ENCODE measurements around the gene IRF1. TPM values are rescaled to one million over a fixed set of nuclear protein-coding genes. Genes with fewer than 3 reads are reported as not detected.

Gene IRF1
- total RNA-seq, 5 donors from 2014 or later (not counting 1 experiment from before 2014, with no cell fraction given): 167 to 859 (median 252) TPM

DNA sequence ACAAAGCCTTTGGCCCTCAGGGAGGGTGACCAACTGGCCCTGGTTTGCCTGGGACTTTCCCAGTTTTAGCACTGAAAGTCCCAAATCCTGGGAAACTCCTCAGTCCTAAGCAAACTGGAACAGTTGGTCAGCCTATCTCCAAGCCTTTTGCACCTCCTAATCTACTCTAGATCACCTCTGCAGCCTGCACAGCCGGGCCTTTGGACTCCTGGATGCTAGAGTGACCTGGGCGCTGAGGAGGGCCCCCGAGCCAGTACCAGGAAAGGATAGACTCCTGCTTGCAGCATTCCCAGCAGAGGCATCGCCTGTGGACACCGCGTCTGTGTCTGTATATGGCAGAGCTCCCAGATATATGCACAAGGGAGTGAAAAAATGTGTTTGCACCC lies 15.1 kb downstream of the IRF1 start:
- ATAC-seq (replicated peaks in 1 of 4) (no peak), DNase-seq (peak in 3 of 35 experiments; percentile 6 to 36 (median 23))
- no peak overlapping the region for H3K4me3 ChIP-seq (ENCODE audit: control insufficient read depth in 1 of 2, extremely low read depth in 1 of 2, low read length in 1 of 2)
- Mint-ChIP-seq H3K27ac (peak overlapping the region; percentile 80 to 93), H3K27me3 (no peaks in the 10 kb centered on the region), H3K9me3 (no peaks in the 10 kb centered on the region), H3K4me3 (peak overlapping the region in 1 of 3 donors; percentile 68), H3K36me3 (peaks cover 9% of the 10 kb centered on the region), H3K4me1 (peaks cover 88 to 94% (median 90%) of the 10 kb centered on the region in 3 donors)
- peaks cover 22 to 99% of the 10 kb centered on the region in 2 experiments for H3K4me1 ChIP-seq (ENCODE audit: control insufficient read depth in 1 of 2, extremely low read depth in 1 of 2, insufficient read depth in 2 of 2, low read length in 2 of 2)
- CTCF ChIA-PET: interaction anchor here in 1 of 2 donors (0.8 to 1.2 kb wide), 2 partner anchors 37 to 52 kb away, joined by 3 to 4 read pairs; no protein-coding TSS in a partner anchor
- 100% methylated on average over 6 of the region's 6 CpGs for WGBS (ENCODE audit: insufficient coverage)
- POLR2A ChIA-PET: interaction anchor here (0.6 to 6.4 kb wide), 9 partner anchors 9 to 53 kb away, joined by 3 to 133 read pairs (median 6); partner anchors contain the start of gene IRF1 (in 2 of the 2)
- peak overlapping the region; percentile 85 for H3K27ac ChIP-seq (ENCODE audit: low read length)
- H3K27me3 ChIP-seq (replicated peaks in 1 of 2; ENCODE audit: control insufficient read depth in 2 of 2, extremely low read depth in 1 of 2, insufficient read depth in 2 of 2, low read length in 1 of 2): no peaks in the 10 kb centered on the region
- peaks cover 0 to 10% of the 10 kb centered on the region in 2 donors for H3K36me3 ChIP-seq (ENCODE audit: control insufficient read depth in 2 of 2, extremely low read depth in 1 of 2, insufficient read depth in 1 of 2, low read length in 1 of 2)
- no peaks in the 10 kb centered on the region for H3K9me3 ChIP-seq

DNA sequence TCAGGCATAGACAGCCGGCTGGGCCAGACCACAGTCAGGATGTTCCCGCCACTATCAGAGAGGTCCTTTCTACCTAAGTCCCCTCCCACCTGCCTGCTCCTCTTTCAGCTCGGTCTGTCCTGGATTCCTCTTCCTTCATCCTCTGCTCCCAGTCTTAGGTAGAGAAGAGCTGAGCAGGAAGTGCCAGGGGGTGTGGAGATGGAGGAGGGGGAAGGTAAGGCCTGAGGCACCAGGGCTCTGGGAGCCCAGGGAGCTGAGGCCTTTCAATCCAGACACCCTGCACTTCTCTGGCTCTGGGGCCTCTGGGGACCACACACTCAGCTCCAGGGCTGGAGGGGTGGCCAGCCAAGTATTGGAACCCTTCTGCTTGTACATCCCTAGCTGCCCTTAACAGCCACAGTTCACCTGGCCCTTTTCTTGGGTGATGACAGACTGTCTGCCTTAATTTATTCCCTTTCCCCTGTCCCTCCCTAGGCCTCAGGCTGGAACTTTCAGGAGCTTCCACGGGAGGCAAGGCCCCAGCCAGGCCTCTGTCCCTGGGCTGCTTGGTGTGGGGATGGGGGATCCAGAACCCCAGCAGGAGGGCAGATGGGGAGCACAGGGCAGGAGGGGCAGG lies 15.6 kb downstream of the IRF1 start:
- no peaks in the 10 kb centered on the region for H3K9me3 ChIP-seq

DNA sequence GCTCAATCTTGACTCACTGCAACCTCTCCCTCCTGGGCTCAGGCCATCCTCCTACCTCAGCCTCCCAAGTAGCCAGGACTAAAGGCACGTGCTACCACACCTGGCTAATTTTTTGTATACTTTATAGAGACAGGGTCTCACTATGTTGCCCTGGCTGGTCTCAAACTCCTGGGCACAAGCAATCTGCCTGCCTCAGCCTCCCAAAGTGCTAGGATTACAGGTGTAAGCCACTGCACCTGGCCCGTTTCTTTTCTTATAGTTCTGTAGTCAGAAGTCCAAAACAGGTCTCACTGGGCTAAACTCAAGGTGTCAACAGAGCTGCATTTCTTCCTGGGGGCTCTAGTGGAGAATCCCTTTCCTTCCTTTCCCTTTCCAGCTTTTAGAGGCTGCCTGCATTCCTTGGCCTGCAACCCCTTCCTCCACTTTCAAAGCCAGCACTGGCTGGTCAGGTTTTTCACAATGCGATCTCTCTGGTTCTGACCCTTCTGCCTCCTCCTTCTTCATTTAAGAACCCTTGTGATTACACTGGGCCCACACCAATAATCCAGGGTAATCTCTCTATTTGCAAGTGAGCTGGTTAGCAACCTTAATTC lies 16.3 kb downstream of the IRF1 start:
- peaks cover 89 to 95% (median 90%) of the 10 kb centered on the region in 3 donors for H3K4me1 Mint-ChIP-seq
- Histone ChIP-seq H3K27me3 (replicated peaks in 1 of 2; ENCODE audit: control insufficient read depth in 2 of 2, extremely low read depth in 1 of 2, insufficient read depth in 2 of 2, low read length in 1 of 2) (no peaks in the 10 kb centered on the region), H3K4me3 (ENCODE audit: control insufficient read depth in 1 of 2, extremely low read depth in 1 of 2, low read length in 1 of 2) (no peak overlapping the region), H3K27ac (ENCODE audit: low read length) (peak overlapping the region; percentile 85), H3K36me3 (ENCODE audit: control insufficient read depth in 2 of 2, extremely low read depth in 1 of 2, insufficient read depth in 1 of 2, low read length in 1 of 2) (peaks cover 0 to 11% of the 10 kb centered on the region in 2 donors), H3K4me1 (ENCODE audit: control insufficient read depth in 1 of 2, extremely low read depth in 1 of 2, insufficient read depth in 2 of 2, low read length in 2 of 2) (peaks cover 28 to 99% of the 10 kb centered on the region in 2 experiments), H3K9me3 (no peaks in the 10 kb centered on the region)
- peak in 4 of 35 experiments; percentile 0 to 14 (median 6) for DNase-seq
- H3K27ac Mint-ChIP-seq: peak overlapping the region; percentile 93 to 97
- ChIA-PET POLR2A (interaction anchor here (0.6 to 5.0 kb wide), 9 partner anchors 8 to 417 kb away, joined by 3 to 75 read pairs (median 5); partner anchors contain the start of gene IRF1 (in 2 of the 2)), CTCF (interaction anchor here in 1 of 2 donors (1.3 kb wide), 1 partner anchor 15 kb away, joined by 4 read pairs; no protein-coding TSS in a partner anchor)
- ATAC-seq (replicated peaks in 1 of 4): no peak
- H3K9me3 Mint-ChIP-seq: no peaks in the 10 kb centered on the region
- H3K27me3 Mint-ChIP-seq: no peaks in the 10 kb centered on the region
- WGBS (ENCODE audit: insufficient coverage): 86% methylated on average over 2 of the region's 3 CpGs
- H3K36me3 Mint-ChIP-seq: peaks cover 9% of the 10 kb centered on the region
- H3K4me3 Mint-ChIP-seq: peak overlapping the region in 1 of 3 donors; percentile 68

More for the DNA sequence above, 15.6 kb downstream of the IRF1 start:
- POLR2A ChIA-PET: interaction anchor here (0.6 to 5.0 kb wide), 11 partner anchors 9 to 418 kb away, joined by 3 to 75 read pairs (median 5); partner anchors contain the start of gene IRF1 (in 2 of the 2)
- H3K9me3 Mint-ChIP-seq: no peaks in the 10 kb centered on the region
- peaks cover 9% of the 10 kb centered on the region for H3K36me3 Mint-ChIP-seq
- Histone ChIP-seq H3K36me3 (ENCODE audit: control insufficient read depth in 2 of 2, extremely low read depth in 1 of 2, insufficient read depth in 1 of 2, low read length in 1 of 2) (peaks cover 0 to 11% of the 10 kb centered on the region in 2 donors), H3K27ac (ENCODE audit: low read length) (peak overlapping the region; percentile 85), H3K27me3 (replicated peaks in 1 of 2; ENCODE audit: control insufficient read depth in 2 of 2, extremely low read depth in 1 of 2, insufficient read depth in 2 of 2, low read length in 1 of 2) (no peaks in the 10 kb centered on the region), H3K4me1 (ENCODE audit: control insufficient read depth in 1 of 2, extremely low read depth in 1 of 2, insufficient read depth in 2 of 2, low read length in 2 of 2) (peaks cover 25 to 99% of the 10 kb centered on the region in 2 experiments), H3K4me3 (ENCODE audit: control insufficient read depth in 1 of 2, extremely low read depth in 1 of 2, low read length in 1 of 2) (no peak overlapping the region)
- WGBS (ENCODE audit: insufficient coverage): 0% methylated on average over 1 of the region's 4 CpGs
- H3K4me3 Mint-ChIP-seq: peak overlapping the region in 1 of 3 donors; percentile 68
- CTCF ChIA-PET: interaction anchor here in 1 of 2 donors (0.8 kb wide), 1 partner anchor 37 kb away, joined by 4 read pairs; no protein-coding TSS in a partner anchor
- DNase-seq: peak in 6 of 35 experiments; percentile 3 to 48 (median 12)
- ATAC-seq (replicated peaks in 1 of 4): no peak
- peak overlapping the region; percentile 93 to 97 for H3K27ac Mint-ChIP-seq
- no peaks in the 10 kb centered on the region for H3K27me3 Mint-ChIP-seq
- H3K4me1 Mint-ChIP-seq: peaks cover 89 to 95% (median 90%) of the 10 kb centered on the region in 3 donors

DNA sequence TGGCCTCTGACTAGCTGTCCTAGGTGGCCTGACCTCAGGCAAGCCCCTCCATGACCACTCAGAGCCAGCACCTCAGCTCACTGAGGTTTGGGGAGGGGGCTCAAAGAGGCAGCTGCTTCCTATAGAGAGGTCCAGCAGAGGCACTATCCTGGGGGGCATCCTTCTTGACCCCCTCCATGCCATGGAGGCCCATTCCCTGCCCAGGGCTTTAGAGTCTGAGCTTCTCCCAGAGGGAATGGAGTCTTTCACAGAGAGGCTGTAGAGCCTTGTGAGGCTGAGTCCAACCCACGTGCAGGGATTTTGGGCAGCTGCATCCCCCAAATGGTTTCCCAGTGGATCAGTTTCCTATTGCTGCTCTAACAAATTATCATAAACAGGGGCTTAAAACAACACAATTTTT lies 16.9 kb downstream of the IRF1 start:
- Histone ChIP-seq H3K27me3 (replicated peaks in 1 of 2; ENCODE audit: control insufficient read depth in 2 of 2, extremely low read depth in 1 of 2, insufficient read depth in 2 of 2, low read length in 1 of 2) (no peaks in the 10 kb centered on the region), H3K36me3 (ENCODE audit: control insufficient read depth in 2 of 2, extremely low read depth in 1 of 2, insufficient read depth in 1 of 2, low read length in 1 of 2) (peaks cover 0 to 11% of the 10 kb centered on the region in 2 donors), H3K9me3 (no peaks in the 10 kb centered on the region), H3K4me1 (ENCODE audit: control insufficient read depth in 1 of 2, extremely low read depth in 1 of 2, insufficient read depth in 2 of 2, low read length in 2 of 2) (peaks cover 28 to 98% of the 10 kb centered on the region in 2 experiments), H3K27ac (ENCODE audit: low read length) (peak overlapping the region; percentile 85), H3K4me3 (ENCODE audit: control insufficient read depth in 1 of 2, extremely low read depth in 1 of 2, low read length in 1 of 2) (no peak overlapping the region)
- no peaks in the 10 kb centered on the region for H3K9me3 Mint-ChIP-seq
- CTCF ChIA-PET: interaction anchor here in 1 of 2 donors (0.9 to 2.9 kb wide), 5 partner anchors 14 to 87 kb away, joined by 3 to 10 read pairs (median 3); no protein-coding TSS in a partner anchor
- WGBS (ENCODE audit: insufficient coverage): 83% methylated on average over 1 of the region's 1 CpG
- POLR2A ChIA-PET: interaction anchor here (0.7 to 5.0 kb wide), 5 partner anchors 16 to 51 kb away, joined by 7 to 75 read pairs (median 24); partner anchors contain the start of gene IRF1 (in 2 of the 2)
- H3K4me1 Mint-ChIP-seq: peaks cover 89 to 95% (median 90%) of the 10 kb centered on the region in 3 donors
- peaks cover 9% of the 10 kb centered on the region for H3K36me3 Mint-ChIP-seq
- no peaks in the 10 kb centered on the region for H3K27me3 Mint-ChIP-seq
- no peak for ATAC-seq (replicated peaks in 1 of 4)
- DNase-seq: peak in 6 of 35 experiments; percentile 1 to 41 (median 10)
- H3K27ac Mint-ChIP-seq: peak overlapping the region; percentile 93 to 97
- peak overlapping the region in 1 of 3 donors; percentile 43 for H3K4me3 Mint-ChIP-seq

DNA sequence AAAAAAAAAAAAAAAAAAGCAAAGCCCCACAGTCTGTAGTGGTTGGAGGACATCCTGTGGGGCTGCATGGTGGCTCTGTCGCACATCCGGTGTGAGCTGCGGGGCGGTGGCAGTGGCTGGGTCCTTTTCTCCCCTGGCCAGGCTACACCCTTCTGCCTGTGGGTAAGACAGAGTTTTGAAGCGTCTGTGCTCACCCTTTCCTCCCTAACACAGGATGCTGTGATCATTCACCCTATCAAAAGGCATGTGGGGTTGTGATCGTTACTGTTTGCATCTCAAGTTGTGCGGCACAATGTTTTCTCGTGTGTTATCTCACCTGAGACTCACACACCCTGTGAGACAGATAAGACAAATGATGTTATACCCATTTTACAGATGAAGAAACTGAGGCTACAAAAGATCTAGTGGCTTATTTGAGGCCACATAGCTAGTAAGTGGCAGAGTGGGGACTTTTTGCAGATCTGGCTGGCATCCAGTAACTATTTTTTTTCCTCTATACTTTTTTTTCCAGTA lies 17.5 kb downstream of the IRF1 start:
- peaks cover 9% of the 10 kb centered on the region for H3K36me3 Mint-ChIP-seq
- H3K4me1 Mint-ChIP-seq: peaks cover 85 to 93% (median 90%) of the 10 kb centered on the region in 3 donors
- H3K27ac ChIP-seq (ENCODE audit: low read length): peak overlapping the region; percentile 85
- ChIA-PET POLR2A (interaction anchor here (0.5 to 5.0 kb wide), 11 partner anchors 8 to 78 kb away, joined by 3 to 75 read pairs (median 8); partner anchors contain the start of gene IRF1 (in 2 of the 2)), CTCF (interaction anchor here (0.6 to 2.9 kb wide), 10 partner anchors 15 to 1691 kb away, joined by 3 to 10 read pairs (median 4); no protein-coding TSS in a partner anchor)
- peaks cover 0 to 11% of the 10 kb centered on the region in 2 donors for H3K36me3 ChIP-seq (ENCODE audit: control insufficient read depth in 2 of 2, extremely low read depth in 1 of 2, insufficient read depth in 1 of 2, low read length in 1 of 2)
- ATAC-seq (replicated peaks in 1 of 4) (peak; percentile 68 to 91 (median 86)), DNase-seq (peak; percentile 55 to 94 (median 89))
- H3K9me3 Mint-ChIP-seq: no peaks in the 10 kb centered on the region
- peak overlapping the region; percentile 41 to 46 (median 43) for H3K4me3 Mint-ChIP-seq
- no peaks in the 10 kb centered on the region for H3K27me3 ChIP-seq (replicated peaks in 1 of 2; ENCODE audit: control insufficient read depth in 2 of 2, extremely low read depth in 1 of 2, insufficient read depth in 2 of 2, low read length in 1 of 2)
- peaks cover 28 to 98% of the 10 kb centered on the region in 2 experiments for H3K4me1 ChIP-seq (ENCODE audit: control insufficient read depth in 1 of 2, extremely low read depth in 1 of 2, insufficient read depth in 2 of 2, low read length in 2 of 2)
- no peak overlapping the region for H3K4me3 ChIP-seq (ENCODE audit: control insufficient read depth in 1 of 2, extremely low read depth in 1 of 2, low read length in 1 of 2)
- H3K27ac Mint-ChIP-seq: peak overlapping the region; percentile 93 to 97
- H3K9me3 ChIP-seq: no peaks in the 10 kb centered on the region
- no peaks in the 10 kb centered on the region for H3K27me3 Mint-ChIP-seq
- WGBS (ENCODE audit: insufficient coverage): no CpG with 5 or more reads among the region's 8 CpGs

Measured in T-cell (primary cell).